ENCODE data around the gene TMEM158.

DNA sequence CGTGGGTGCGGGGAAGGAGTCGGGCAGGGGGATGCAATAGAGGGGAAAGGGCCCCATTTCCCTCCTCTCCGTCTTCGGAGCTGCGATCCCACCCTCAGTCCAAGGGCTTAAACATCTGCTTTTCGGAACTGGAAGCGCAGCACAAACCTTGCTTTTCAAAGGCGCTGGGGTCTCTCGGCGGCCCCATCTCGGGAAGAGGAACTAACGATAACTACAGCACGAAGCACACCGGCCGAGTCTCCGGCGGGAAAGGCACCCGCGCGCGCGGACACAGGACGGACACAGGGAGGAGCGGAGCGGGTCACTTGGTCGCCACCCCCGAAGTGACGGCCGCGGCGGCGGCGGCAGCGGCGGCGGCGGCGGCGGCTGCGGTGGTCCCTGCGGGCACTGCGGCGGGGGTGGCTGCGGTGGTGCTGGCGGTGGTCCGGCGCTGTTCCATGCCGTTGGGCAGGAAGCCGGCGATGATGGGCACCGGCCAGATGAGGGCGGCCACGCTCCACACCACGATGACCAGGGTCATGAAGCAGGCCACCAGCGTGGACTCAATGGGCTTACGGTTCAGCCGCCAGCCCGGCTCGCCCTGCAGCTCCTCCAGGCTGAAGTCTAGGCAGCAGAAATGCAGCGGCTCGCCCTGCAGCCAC lies 1.1 kb downstream of the TMEM158 start:
- TF ChIP-seq CTCF (IDR thresholded peaks at IDR 0.05): peak; percentile 20 to 62 (median 44)
- no peak for TF ChIP-seq POLR2A (IDR thresholded peaks at IDR 0.05)

Measured in heart left ventricle (tissue), 13 donors.